H1 (cell line): ENCODE data around the gene MED6. TPM values are rescaled to one million over a fixed set of nuclear protein-coding genes. Genes with fewer than 3 reads are reported as not detected.

ENCODE experiments used
- CTCF ChIA-PET: fragments of 300-600 bp; sonication (Branson Sonifier 250); formaldehyde crosslinking; loops from one replicate; lab custom pipeline; 2021; ENCODE audit not compliant: partially characterized antibody; lab: Charles Lee
- POLR2A ChIA-PET: fragments of 300-600 bp; sonication (Branson Sonifier 250); formaldehyde crosslinking; loops from one replicate; lab custom pipeline; 2021; ENCODE audit warnings: inconsistent platforms; ENCODE audit not compliant: partially characterized antibody; lab: Charles Lee
- DNase-seq, 2 experiments: peaks; one replicate each; pipeline versions ENCODE4 v3.0.0 to v3.0.0-alpha.2; 2010 to 2022; ENCODE audit warnings: low spot score in 2 of 2, low read depth in 1 of 2, mixed read lengths in 1 of 2
- FAIRE-seq: peaks from 2 replicates; lab custom pipeline; 2011; peaks lifted over from hg19 to GRCh38; lab: Jason Lieb, UNC
- H2AFZ ChIP-seq: 2 replicates; pipeline ENCODE4 v1.8.1; 2012; ENCODE audit warnings: low read length, inconsistent platforms
- H2AK5ac ChIP-seq: 2 replicates; pipeline ENCODE4 v1.6.1; 2013; ENCODE audit warnings: low read depth, low read length
- H2BK120ac ChIP-seq: replicated peaks from 2 replicates; pipeline ENCODE3; 2013; ENCODE audit warnings: low read depth, low read length, inconsistent platforms
- H2BK12ac ChIP-seq: 2 replicates; pipeline ENCODE4 v1.6.1; 2013; ENCODE audit warnings: low read depth, low read length
- H2BK15ac ChIP-seq: 2 replicates; pipeline ENCODE4 v1.6.1; 2013; ENCODE audit warnings: low read length
- H2BK20ac ChIP-seq: 2 replicates; pipeline ENCODE4 v1.6.1; 2013; ENCODE audit warnings: low read length
- H2BK5ac ChIP-seq: 2 replicates; pipeline ENCODE4 v1.6.1; 2013; ENCODE audit warnings: low read depth, low read length
- H3K14ac ChIP-seq: 2 replicates; pipeline ENCODE4 v1.6.1; 2013; ENCODE audit warnings: inconsistent platforms; ENCODE audit not compliant: insufficient read length
- H3K18ac ChIP-seq: 2 replicates; pipeline ENCODE4 v1.6.1; 2013; ENCODE audit warnings: low read length; ENCODE audit errors: extremely low read depth
- H3K23ac ChIP-seq: 2 replicates; pipeline ENCODE4 v1.6.1; 2013; ENCODE audit warnings: inconsistent platforms; ENCODE audit not compliant: insufficient read length
- H3K23me2 ChIP-seq: 2 replicates; pipeline ENCODE4 v1.6.1; 2013; ENCODE audit warnings: low read depth, low read length
- H3K27ac ChIP-seq: 2 replicates; pipeline ENCODE4 v1.6.1; 2011; ENCODE audit warnings: low read depth, low read length, inconsistent platforms
- H3K27me3 ChIP-seq, 4 experiments: replicated peaks in 1 of 4; 1 replicate in 1 of 4; 2 replicates in 3 of 4; pipeline versions ENCODE4 v1.6.1 to v1.8.1; 2011 to 2013; ENCODE audit warnings: low read length in 3 of 4, mild to moderate bottlenecking in 3 of 4, inconsistent platforms in 2 of 4, mixed read lengths in 2 of 4, moderate library complexity in 1 of 4; ENCODE audit not compliant: control insufficient read depth in 3 of 4, insufficient read depth in 3 of 4; ENCODE audit errors: extremely low read depth in 1 of 4
- H3K36me3 ChIP-seq, 4 experiments: 2 replicates each; pipeline versions ENCODE4 v1.6.1 to v1.8.1; 2011 to 2013; ENCODE audit warnings: mild to moderate bottlenecking in 4 of 4, low read length in 3 of 4, moderate library complexity in 2 of 4, control low read depth in 1 of 4, inconsistent platforms in 1 of 4; ENCODE audit not compliant: insufficient read depth in 4 of 4, control insufficient read depth in 2 of 4
- H3K4ac ChIP-seq: replicated peaks from 2 replicates; pipeline ENCODE3; 2013; ENCODE audit warnings: low read length, low read depth, mixed read lengths, inconsistent platforms; ENCODE audit not compliant: insufficient read length
- H3K4me1 ChIP-seq, 4 experiments: replicated peaks in 1 of 4; 1 replicate in 1 of 4; 2 replicates in 3 of 4; pipeline versions ENCODE4 v1.6.1 to v1.8.1; 2011 to 2013; ENCODE audit warnings: low read length in 3 of 4, inconsistent platforms in 2 of 4, mixed read lengths in 1 of 4; ENCODE audit not compliant: insufficient read depth in 4 of 4, control insufficient read depth in 3 of 4
- H3K4me2 ChIP-seq, 2 experiments: 2 replicates each; pipeline versions ENCODE4 v1.6.1 to v1.8.1; 2011 to 2013; ENCODE audit warnings: low read depth in 2 of 2, low read length in 2 of 2, control low read depth in 1 of 2, inconsistent platforms in 1 of 2, mild to moderate bottlenecking in 1 of 2; ENCODE audit not compliant: insufficient read depth in 1 of 2
- H3K4me3 ChIP-seq, 4 experiments: fragments of 200-600, 300-600 bp in 1 of 4; sonication (generic), shearing (Covaris generic), sonication (Bioruptor Twin) in 1 of 4; 2 replicates each; pipeline versions ENCODE4 v1.5.1 to v1.8.1; 2011 to 2016; ENCODE audit warnings: low read length in 4 of 4, low read depth in 3 of 4, control low read depth in 2 of 4, inconsistent platforms in 2 of 4, mild to moderate bottlenecking in 2 of 4, mixed read lengths in 1 of 4, moderate library complexity in 1 of 4; ENCODE audit not compliant: insufficient read depth in 2 of 4; ENCODE audit errors: extremely low read depth in 1 of 4
- H3K56ac ChIP-seq: replicated peaks from 2 replicates; pipeline ENCODE3; 2013; ENCODE audit warnings: low read depth, mild to moderate bottlenecking, mixed read lengths, low read length, inconsistent platforms; ENCODE audit not compliant: insufficient read length
- H3K79me1 ChIP-seq: 2 replicates; pipeline ENCODE4 v1.6.1; 2013; ENCODE audit warnings: low read depth, low read length, control low read depth
- H3K79me2 ChIP-seq, 2 experiments: 2 replicates each; pipeline versions ENCODE4 v1.6.1 to v1.8.1; 2012 to 2013; ENCODE audit warnings: low read length in 2 of 2, mild to moderate bottlenecking in 2 of 2, inconsistent platforms in 1 of 2; ENCODE audit not compliant: insufficient read depth in 2 of 2, control insufficient read depth in 1 of 2
- H3K9ac ChIP-seq, 4 experiments: replicated peaks in 1 of 4; 1 replicate in 1 of 4; 2 replicates in 3 of 4; pipeline versions ENCODE4 v1.6.1 to v1.8.1; 2011 to 2013; ENCODE audit warnings: low read depth in 3 of 4, low read length in 3 of 4, control low read depth in 2 of 4, mild to moderate bottlenecking in 2 of 4, moderate library complexity in 2 of 4, inconsistent platforms in 1 of 4; ENCODE audit errors: extremely low read depth in 1 of 4
- H3K9me3 ChIP-seq, 2 experiments: 2 replicates each; pipeline versions ENCODE4 v1.6.1 to v1.8.1; 2012 to 2013; ENCODE audit warnings: mild to moderate bottlenecking in 2 of 2, moderate library complexity in 2 of 2, control low read depth in 1 of 2, inconsistent platforms in 1 of 2, low read depth in 1 of 2, low read length in 1 of 2, mixed read lengths in 1 of 2; ENCODE audit not compliant: insufficient read depth in 2 of 2
- H4K20me1 ChIP-seq, 2 experiments: replicated peaks in 1 of 2; 2 replicates each; pipeline versions ENCODE3 to v1.8.1; 2011 to 2013; ENCODE audit warnings: inconsistent platforms in 2 of 2, low read length in 2 of 2, mild to moderate bottlenecking in 1 of 2; ENCODE audit not compliant: insufficient read depth in 2 of 2, control insufficient read depth in 1 of 2
- H4K5ac ChIP-seq: 2 replicates; pipeline ENCODE4 v1.6.1; 2013; ENCODE audit warnings: low read length, low read depth, mixed read lengths, inconsistent platforms; ENCODE audit not compliant: insufficient read length
- H4K8ac ChIP-seq: 2 replicates; pipeline ENCODE4 v1.8.0; 2013; ENCODE audit warnings: mild to moderate bottlenecking, moderate library complexity, low read length, inconsistent platforms; ENCODE audit not compliant: insufficient read depth; ENCODE audit errors: extremely low read depth
- H4K91ac ChIP-seq: replicated peaks from 2 replicates; pipeline ENCODE3; 2013; ENCODE audit warnings: low read length, mixed read lengths, inconsistent platforms; ENCODE audit not compliant: insufficient read length
- BACH1 ChIP-seq: IDR thresholded peaks from 2 replicates; pipeline ENCODE4 v1.6.1; 2012; ENCODE audit warnings: low read length, improper control_type of control experiment
- BRCA1 ChIP-seq: IDR thresholded peaks from 2 replicates; pipeline ENCODE4 v1.6.1; 2012; ENCODE audit warnings: low read depth, low read length, improper control_type of control experiment
- CBX8 ChIP-seq: fragments of 300-800, 300-1000 bp; sonication (generic); IDR thresholded peaks from 2 replicates; pipeline ENCODE4 v1.7.1; 2016; ENCODE audit warnings: low read depth, low read length, borderline replicate concordance
- CHD1 ChIP-seq: IDR thresholded peaks from 2 replicates; pipeline ENCODE4 v1.6.1; 2012; ENCODE audit warnings: low read depth, low read length, improper control_type of control experiment
- GTF2F1 ChIP-seq: IDR thresholded peaks from 2 replicates; pipeline ENCODE4 v1.6.1; 2012; ENCODE audit warnings: low read depth, low read length, improper control_type of control experiment, borderline replicate concordance
- HDAC2 ChIP-seq, 2 experiments: fragments of 300-600 bp in 1 of 2; sonication (generic) in 1 of 2; IDR thresholded peaks; 2 replicates each; pipeline ENCODE4 v1.6.1; 2011 to 2012; ENCODE audit warnings: low read depth in 2 of 2, low read length in 2 of 2, mild to moderate bottlenecking in 2 of 2, moderate library complexity in 2 of 2, borderline replicate concordance in 1 of 2, inconsistent platforms in 1 of 2
- JUN ChIP-seq: IDR thresholded peaks from 2 replicates; pipeline ENCODE4 v1.6.1; 2011; ENCODE audit warnings: low read depth, mild to moderate bottlenecking, improper control_type of control experiment, low read length
- NRF1 ChIP-seq: IDR thresholded peaks from 2 replicates; pipeline ENCODE4 v1.6.1; 2011; ENCODE audit warnings: mild to moderate bottlenecking, low read depth, low read length, improper control_type of control experiment
- PHF8 ChIP-seq: fragments of 200-600 bp; sonication (generic); conservative IDR thresholded peaks from 2 replicates; pipeline ENCODE4 v1.7.1; 2012; ENCODE audit warnings: low read depth, mild to moderate bottlenecking, inconsistent platforms, low read length, moderate library complexity
- POLR2AphosphoS5 ChIP-seq: IDR thresholded peaks from 2 replicates; pipeline ENCODE4 v1.6.1; 2011; ENCODE audit warnings: low read depth, low read length
- SP2 ChIP-seq: IDR thresholded peaks from 2 replicates; pipeline ENCODE4 v1.6.1; 2012; ENCODE audit warnings: mild to moderate bottlenecking, low read length, inconsistent platforms
- SP4 ChIP-seq: IDR thresholded peaks from 2 replicates; pipeline ENCODE4 v1.6.1; 2012; ENCODE audit warnings: low read length, inconsistent platforms
- TCF12 ChIP-seq: IDR thresholded peaks from 2 replicates; pipeline ENCODE4 v1.6.1; 2011; ENCODE audit warnings: low read depth, mild to moderate bottlenecking, low read length
- WGBS, 2 experiments: shearing (Covaris generic) in 1 of 2; methylation state at CpG; one replicate each; pipeline versions ENCODE4 v1.1.6 to v1.1.7; 2013 to 2015; ENCODE audit warnings: low lambda C conversion rate in 2 of 2, mixed read lengths in 2 of 2, inconsistent platforms in 1 of 2, low coverage in 1 of 2, missing lambda C conversion rate in 1 of 2; ENCODE audit not compliant: insufficient replicate concordance in 2 of 2, insufficient coverage in 1 of 2, insufficient read length in 1 of 2; ENCODE audit errors: extremely low coverage in 1 of 2, missing lambda C conversion rate in 1 of 2; 5-methylcytosine and 5-hydroxymethylcytosine counted together
- polyA plus RNA-seq, 7 experiments: library from polyadenylated mRNA; depleted of rRNA in 3 of 7; stranded (reverse) in 5 of 7; unstranded in 2 of 7; fragments of >200 nt in 5 of 7; fragments of 200-250 nt in 2 of 7; gene quantifications; 1 replicate in 5 of 7; 2 replicates in 1 of 7; 4 replicates in 1 of 7; pipeline versions ENCODE4 v1.2.1 to v1.2.3, GENCODE V29; 2011 to 2013; ENCODE audit warnings: missing spikeins in 2 of 7, mixed read lengths in 2 of 7
- total RNA-seq: library from RNA; stranded (reverse); fragmentation: NEBNext Ultra II Directional; extraction: Animal tissue kit (Norgen Biotek cat#: 25700); gene quantifications from 2 replicates; pipeline ENCODE4 v1.2.1, GENCODE V29; 2021
- TF ChIP-seq, protein P1 (sequence below): IDR thresholded peaks from 2 replicates; pipeline ENCODE4 v1.6.1; 2011; ENCODE audit warnings: low read depth, mild to moderate bottlenecking, low read length; ENCODE audit not compliant: insufficient read depth

MED6 gene
- total and polyA plus RNA-seq, 2 of the 8 experiments (the other 6 are each of a cell fraction or from before 2014, with no cell fraction given) = 33.1 to 39.7 TPM

DNA sequence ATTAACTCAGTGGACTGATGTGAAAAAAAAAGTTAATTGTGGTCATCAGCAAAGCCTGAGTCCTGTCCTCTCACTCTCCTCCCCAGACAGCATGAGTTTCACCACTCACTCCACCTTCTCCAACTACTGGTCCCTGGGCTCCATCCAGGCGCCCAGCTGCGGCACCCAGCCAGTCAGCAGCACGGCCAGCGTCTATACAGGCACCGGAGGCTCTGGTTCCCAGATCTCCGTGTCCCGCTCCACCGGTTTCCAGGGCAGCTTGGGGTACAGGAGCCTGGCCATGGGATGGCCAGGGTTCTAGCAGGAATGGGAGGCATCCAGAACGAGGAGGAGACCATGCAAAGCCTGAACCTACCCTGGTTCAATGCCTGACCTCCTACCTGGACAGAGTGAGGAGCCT, 6.0 kb downstream of the MED6 start:
- FAIRE-seq (no peak), DNase-seq (no peak)
- Histone ChIP-seq H2BK5ac (no peak overlapping the region), H4K91ac (no peak overlapping the region), H2BK12ac (no peak overlapping the region), H3K4me1 (peaks cover 0 to 3% (median 1%) of the 10 kb centered on the region in 4 experiments; a peak in 3 of 7 replicates), H3K27ac (no peak overlapping the region), H3K4me3 (no peak overlapping the region), H3K9ac (no peak overlapping the region), H2BK15ac (no peak overlapping the region), H2BK120ac (no peak overlapping the region), H3K79me1 (peaks cover 5% of the 10 kb centered on the region; the same call in 1 of the 2 replicates), H3K27me3 (no peaks in the 10 kb centered on the region), H3K79me2 (peaks cover 9 to 59% of the 10 kb centered on the region in 2 experiments), H3K36me3 (peaks cover 14 to 59% (median 44%) of the 10 kb centered on the region in 4 experiments), H3K18ac (no peak overlapping the region), H3K9me3 (no peaks in the 10 kb centered on the region), H3K56ac (no peak overlapping the region), H3K4me2 (no peak overlapping the region), H4K5ac (no peak overlapping the region), H4K20me1 (peaks cover 1 to 2% of the 10 kb centered on the region in 2 experiments), H2BK20ac (no peak overlapping the region), H2AFZ (no peak overlapping the region), H3K23ac (no peak overlapping the region), H3K4ac (no peak overlapping the region), H4K8ac (no peak overlapping the region; the same call in 1 of the 2 replicates), H3K14ac (no peak overlapping the region), H2AK5ac (no peak overlapping the region), H3K23me2 (no peaks in the 10 kb centered on the region)
- CTCF ChIA-PET = interaction anchor here (0.6 to 1.2 kb wide), 2 partner anchors 9 to 224 kb away, joined by 3 to 6 read pairs; no protein-coding TSS in a partner anchor
- POLR2A ChIA-PET = interaction anchor here (1.1 kb wide), 1 partner anchor 60 kb away, joined by 3 read pairs; no protein-coding TSS in a partner anchor
- WGBS, 2 experiments = 89% methylated on average over 9 of the region's 9 CpGs; no CpG with 5 or more reads in 1 of the 2 experiments
- TF ChIP-seq SP4 (no peak), TCF12 (no peak), POLR2AphosphoS5 (no peak), BRCA1 (no peak), SP2 (no peak), GTF2F1 (no peak), HDAC2 (IDR thresholded peaks at IDR 0.05; ENCODE audit: borderline replicate concordance in 1 of 2, low read depth in 2 of 2, low read length in 2 of 2) (no peak), BACH1 (no peak), CHD1 (no peak), PHF8 (no peak), JUN (no peak), CBX8 (no peak), NRF1 (no peak)
- TF ChIP-seq, protein P1, sequence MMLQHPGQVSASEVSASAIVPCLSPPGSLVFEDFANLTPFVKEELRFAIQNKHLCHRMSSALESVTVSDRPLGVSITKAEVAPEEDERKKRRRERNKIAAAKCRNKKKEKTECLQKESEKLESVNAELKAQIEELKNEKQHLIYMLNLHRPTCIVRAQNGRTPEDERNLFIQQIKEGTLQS = no peak
